Astrocyte of the cerebellum (primary cell): Measurements from ENCODE around the gene C19orf12.

ENCODE experiments used
- DNase-seq: peaks from one replicate; pipeline ENCODE4 v3.0.0-alpha.2; 2011; ENCODE audit warnings: low read depth
- H3K4me3 ChIP-seq: 2 replicates; pipeline ENCODE4 v1.5.1; 2011; ENCODE audit warnings: mild to moderate bottlenecking, low read depth, low read length, moderate library complexity
- in situ Hi-C: cut with HindIII; loops from 2 replicates; pipeline ENCODE4 v1.10.0; 2017; ENCODE audit warnings: low sequenced_read_pairs
- TF ChIP-seq, protein P1 (sequence below): IDR thresholded peaks from 2 replicates; pipeline ENCODE4 v1.5.1; 2012; ENCODE audit warnings: low read length, low read depth, moderate library complexity, mild to moderate bottlenecking; ENCODE audit errors: missing control alignments

Gene C19orf12

DNA sequence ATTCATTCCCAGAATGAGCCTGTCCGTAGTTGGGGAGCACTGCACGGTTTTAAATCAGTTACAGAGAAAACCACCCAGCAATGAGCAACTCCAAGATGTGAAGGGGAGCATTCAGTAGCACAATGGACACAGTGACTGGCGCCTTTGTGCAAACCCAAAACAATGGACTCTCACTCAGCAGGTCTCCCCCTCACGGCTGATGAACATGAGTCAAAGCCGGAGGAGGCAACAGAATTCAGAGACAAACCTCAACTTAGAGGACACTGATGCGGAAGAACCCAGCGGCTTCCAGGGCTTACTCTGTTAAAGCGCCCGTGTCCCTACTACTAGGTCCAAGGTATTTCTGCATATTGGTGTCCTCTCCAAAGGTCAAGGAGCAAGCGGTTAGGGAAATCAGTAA lies 32.1 kb downstream of the C19orf12 start:
- DNase-seq, result no peak
- H3K4me3 ChIP-seq, result no peak overlapping the region
- in situ Hi-C loops, result no loop called here
- TF ChIP-seq, protein P1, sequence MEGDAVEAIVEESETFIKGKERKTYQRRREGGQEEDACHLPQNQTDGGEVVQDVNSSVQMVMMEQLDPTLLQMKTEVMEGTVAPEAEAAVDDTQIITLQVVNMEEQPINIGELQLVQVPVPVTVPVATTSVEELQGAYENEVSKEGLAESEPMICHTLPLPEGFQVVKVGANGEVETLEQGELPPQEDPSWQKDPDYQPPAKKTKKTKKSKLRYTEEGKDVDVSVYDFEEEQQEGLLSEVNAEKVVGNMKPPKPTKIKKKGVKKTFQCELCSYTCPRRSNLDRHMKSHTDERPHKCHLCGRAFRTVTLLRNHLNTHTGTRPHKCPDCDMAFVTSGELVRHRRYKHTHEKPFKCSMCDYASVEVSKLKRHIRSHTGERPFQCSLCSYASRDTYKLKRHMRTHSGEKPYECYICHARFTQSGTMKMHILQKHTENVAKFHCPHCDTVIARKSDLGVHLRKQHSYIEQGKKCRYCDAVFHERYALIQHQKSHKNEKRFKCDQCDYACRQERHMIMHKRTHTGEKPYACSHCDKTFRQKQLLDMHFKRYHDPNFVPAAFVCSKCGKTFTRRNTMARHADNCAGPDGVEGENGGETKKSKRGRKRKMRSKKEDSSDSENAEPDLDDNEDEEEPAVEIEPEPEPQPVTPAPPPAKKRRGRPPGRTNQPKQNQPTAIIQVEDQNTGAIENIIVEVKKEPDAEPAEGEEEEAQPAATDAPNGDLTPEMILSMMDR, result peak; percentile 7

DNA sequence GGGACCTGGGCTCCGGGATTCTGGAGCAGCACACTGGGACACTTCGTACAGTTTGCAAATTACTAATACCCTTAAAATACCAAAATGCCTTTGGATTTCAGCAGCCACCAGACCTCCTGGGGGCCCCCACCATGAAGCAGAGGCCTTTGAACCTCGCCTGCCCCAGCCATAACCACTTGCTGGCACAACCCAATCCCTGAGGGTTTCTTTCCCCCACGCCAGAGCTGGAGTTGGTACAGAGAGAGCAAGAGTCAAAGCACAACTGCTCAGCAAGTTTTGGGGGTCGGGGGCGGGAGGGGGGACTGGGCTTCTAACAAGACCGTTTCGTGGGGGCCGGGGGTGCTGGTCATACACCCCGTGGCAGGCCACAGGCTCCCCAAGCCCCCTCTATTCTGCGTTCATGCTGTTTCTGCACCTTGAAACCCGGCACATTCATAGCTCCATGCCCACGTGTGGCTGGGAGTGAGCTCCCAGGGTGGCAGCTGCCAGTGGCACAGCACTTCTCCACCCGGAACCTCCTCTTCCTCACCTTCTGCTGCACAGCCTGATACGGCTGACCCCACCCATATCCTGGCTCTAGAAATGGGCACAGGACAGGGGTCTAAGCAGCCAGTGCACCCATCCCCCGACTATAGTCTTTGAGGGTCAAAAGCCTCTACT lies 32.7 kb downstream of the C19orf12 start:
- no peak for DNase-seq
- in situ Hi-C loops, result no loop called here
- TF ChIP-seq, protein P1, result no peak
- no peak overlapping the region for H3K4me3 ChIP-seq

DNA sequence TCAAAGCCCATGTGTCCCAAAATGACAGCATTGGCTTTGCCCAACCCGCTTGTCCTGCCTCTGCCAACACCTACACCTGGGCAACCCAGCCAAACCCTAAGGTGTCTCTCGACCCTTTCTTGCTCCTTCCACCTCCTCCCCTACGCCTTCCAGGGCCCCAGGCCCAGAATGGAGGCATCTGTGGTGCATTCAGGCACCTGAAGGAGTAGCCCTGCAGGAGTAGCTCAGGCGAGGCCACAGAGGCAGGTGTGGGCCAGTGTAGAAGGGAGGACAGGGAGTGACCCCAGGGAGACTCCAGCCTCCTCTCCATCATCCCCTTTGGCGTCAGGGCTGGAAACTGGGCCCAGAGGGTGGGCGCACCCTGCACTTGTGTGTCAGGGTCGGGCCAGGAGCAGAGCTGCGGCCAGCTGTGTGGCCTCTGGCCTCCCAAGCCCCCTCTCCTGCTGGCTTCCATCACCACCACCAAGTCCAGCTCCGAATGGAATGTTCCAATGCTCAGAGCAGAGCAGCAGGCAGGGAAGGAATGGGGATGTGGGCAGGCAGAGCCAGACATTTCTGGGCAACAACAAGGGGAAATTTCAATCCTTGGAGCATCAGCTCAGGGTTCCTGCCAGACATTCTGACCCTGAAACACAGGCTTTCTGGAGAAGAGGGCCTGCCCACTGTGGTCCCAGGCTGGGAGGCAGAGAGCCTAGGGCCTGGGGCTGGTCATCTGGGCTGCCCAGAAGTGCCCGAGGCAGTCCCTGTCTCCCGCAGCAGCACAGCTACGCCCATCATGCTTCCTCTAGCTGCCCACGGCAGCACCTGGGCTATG lies 33.4 kb downstream of the C19orf12 start:
- no peak overlapping the region for H3K4me3 ChIP-seq
- no peak for DNase-seq
- TF ChIP-seq, protein P1, result no peak
- in situ Hi-C loops, result no loop called here

DNA sequence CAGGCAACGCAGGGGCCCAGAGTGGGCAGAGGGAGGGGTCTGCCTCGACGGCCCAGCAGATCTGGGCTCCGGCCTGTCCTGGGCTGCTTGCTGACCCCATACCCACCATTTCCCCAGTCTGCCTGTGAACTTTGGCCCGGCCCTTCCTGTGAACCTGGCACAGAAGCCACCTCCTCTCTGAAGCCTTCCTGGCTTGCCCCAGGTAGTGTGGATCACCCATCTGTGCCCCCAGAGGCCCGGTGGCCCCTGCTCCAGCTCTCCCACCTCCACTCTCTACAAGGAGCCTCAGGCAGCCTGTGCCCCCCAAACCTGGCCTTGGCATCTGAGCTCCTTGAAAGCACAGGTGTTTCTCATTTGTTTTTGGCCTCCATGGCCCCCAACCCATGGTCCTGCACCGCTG lies 34.1 kb downstream of the C19orf12 start:
- DNase-seq, result no peak
- in situ Hi-C loops, result no loop called here
- TF ChIP-seq, protein P1, result no peak
- H3K4me3 ChIP-seq, result no peak overlapping the region

DNA sequence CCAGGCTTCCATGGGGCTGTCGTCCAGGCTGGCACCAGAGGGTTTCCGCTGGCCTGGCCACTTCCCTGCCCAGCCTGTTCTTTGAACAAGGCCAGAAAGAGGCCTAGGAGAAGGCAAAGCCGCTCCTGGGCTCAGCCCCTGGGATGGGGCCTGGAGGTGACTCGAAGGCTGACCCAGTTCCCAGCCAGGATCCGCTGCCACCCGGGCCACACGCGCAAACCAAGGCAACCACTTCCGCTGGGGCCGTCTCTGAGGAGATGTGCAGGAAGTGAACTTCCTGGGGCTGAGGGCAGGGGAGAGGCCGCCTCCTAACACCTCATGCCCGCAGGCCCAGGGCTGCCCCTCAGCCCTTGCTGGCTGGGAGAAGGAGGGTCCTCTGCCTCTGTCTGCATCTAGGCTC lies 34.6 kb downstream of the C19orf12 start:
- TF ChIP-seq, protein P1, result no peak
- in situ Hi-C loops, result no loop called here
- DNase-seq, result no peak
- H3K4me3 ChIP-seq, result no peak overlapping the region

DNA sequence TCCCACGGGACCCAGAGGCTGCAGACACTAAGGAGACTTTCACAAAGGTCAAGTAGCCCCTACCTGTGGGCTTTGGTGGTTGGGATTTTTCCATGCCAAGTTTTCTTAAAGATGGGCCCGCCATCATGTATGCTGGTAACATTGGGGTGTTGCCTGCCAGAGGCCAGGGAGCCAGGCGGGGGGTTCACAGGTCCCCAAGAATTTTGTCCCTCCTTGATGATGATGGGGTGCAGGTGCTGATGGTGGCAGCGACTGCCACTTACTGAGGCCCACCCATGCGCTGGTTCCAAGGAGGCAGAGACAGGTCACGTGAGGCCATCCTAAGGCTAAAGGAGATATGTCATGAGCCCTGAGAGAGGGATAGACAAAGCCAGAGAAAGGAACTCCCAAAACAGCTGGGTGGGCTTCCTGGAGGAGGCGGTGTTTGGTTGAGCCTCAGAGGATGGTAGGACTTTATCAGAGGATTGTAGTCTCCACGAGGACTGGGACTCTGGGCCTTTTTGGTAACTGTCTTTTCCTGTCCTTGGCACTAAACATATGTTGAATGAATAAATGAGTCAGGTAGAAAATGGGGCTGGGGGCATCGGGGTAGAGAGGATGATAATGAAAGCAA lies 35.4 kb downstream of the C19orf12 start:
- in situ Hi-C loops, result no loop called here
- no peak for DNase-seq
- TF ChIP-seq, protein P1, result no peak
- no peak overlapping the region for H3K4me3 ChIP-seq
